Measurements from ENCODE around the gene NAPB. TPM values are rescaled to one million over a fixed set of nuclear protein-coding genes. Genes with fewer than 3 reads are reported as not detected.

The NAPB gene
- total RNA-seq, 2 experiments from 2014 or later: 15.6 to 18.7 TPM

- CTCF ChIA-PET: no interaction called here
- Mint-ChIP-seq H3K4me1 (ENCODE audit: low read depth) (peaks cover 53% of the 10 kb centered on the region), H3K4me3 (no peak overlapping the region), H3K36me3 (ENCODE audit: low read depth) (peaks cover 58% of the 10 kb centered on the region), H3K9me3 (ENCODE audit: insufficient read depth) (no peaks in the 10 kb centered on the region), H3K27me3 (ENCODE audit: low read depth) (no peaks in the 10 kb centered on the region), H3K27ac (peak overlapping the region; percentile 69)
- DNase-seq (no peak), ATAC-seq (no peak)
- POLR2A ChIA-PET: interaction anchor here (0.6 to 1.1 kb wide), 2 partner anchors 16 to 29 kb away, joined by 3 to 4 read pairs; no protein-coding TSS in a partner anchor
Observed at GRCh38 chr20:23365390-23366165, 55.7 kb downstream of the NAPB start.

- POLR2A ChIA-PET: interaction anchor here (1.6 kb wide), 1 partner anchor 13 kb away, joined by 7 read pairs; the partner anchor contains the start of gene NXT1
- CTCF ChIA-PET: no interaction called here
- ATAC-seq: no peak
- Mint-ChIP-seq H3K4me3 (peak overlapping the region; percentile 96), H3K4me1 (ENCODE audit: low read depth) (peaks cover 69% of the 10 kb centered on the region), H3K27me3 (ENCODE audit: low read depth) (no peaks in the 10 kb centered on the region), H3K27ac (peak overlapping the region; percentile 98), H3K36me3 (ENCODE audit: low read depth) (peaks cover 39% of the 10 kb centered on the region), H3K9me3 (ENCODE audit: insufficient read depth) (no peaks in the 10 kb centered on the region)
- no peak for DNase-seq
Observed at GRCh38 chr20:23363257-23363649, 58.0 kb downstream of the NAPB start.

GRCh38 chr20:23362392-23363256, 58.7 kb downstream of the NAPB start:
- ATAC-seq (no peak), DNase-seq (peak; percentile 53)
- ChIA-PET CTCF (no interaction called here), POLR2A (interaction anchor here (1.6 kb wide), 1 partner anchor 12 kb away, joined by 7 read pairs; the partner anchor contains the start of gene NXT1)
- peaks cover 67% of the 10 kb centered on the region for H3K4me1 Mint-ChIP-seq (ENCODE audit: low read depth)
- no peaks in the 10 kb centered on the region for H3K27me3 Mint-ChIP-seq (ENCODE audit: low read depth)
- peak overlapping the region; percentile 98 for H3K27ac Mint-ChIP-seq
- peaks cover 38% of the 10 kb centered on the region for H3K36me3 Mint-ChIP-seq (ENCODE audit: low read depth)
- no peaks in the 10 kb centered on the region for H3K9me3 Mint-ChIP-seq (ENCODE audit: insufficient read depth)
- peak overlapping the region; percentile 96 for H3K4me3 Mint-ChIP-seq

- peak within 1 kb of the TSS; percentile 96 for H3K4me3 Mint-ChIP-seq
- ATAC-seq: peak; percentile 84
- no peaks in the 10 kb centered on the region for H3K27me3 Mint-ChIP-seq (ENCODE audit: low read depth)
- ChIA-PET POLR2A (interaction anchor here (1.1 to 1.7 kb wide), 4 partner anchors 9 to 59 kb away, joined by 3 to 19 read pairs (median 4); partner anchors contain the start of genes NAPB and NXT1), CTCF (interaction anchor here (1.1 to 1.7 kb wide), 2 partner anchors 12 to 60 kb away, joined by 7 read pairs; partner anchors contain the start of gene NAPB)
- peak; percentile 98 for DNase-seq
- peaks cover 63% of the 10 kb centered on the region for H3K4me1 Mint-ChIP-seq (ENCODE audit: low read depth)
- no peaks in the 10 kb centered on the region for H3K9me3 Mint-ChIP-seq (ENCODE audit: insufficient read depth)
- peak within 1 kb of the TSS; percentile 98 for H3K27ac Mint-ChIP-seq
- peaks cover 33% of the 10 kb centered on the region for H3K36me3 Mint-ChIP-seq (ENCODE audit: low read depth)
Observed at GRCh38 chr20:23361476-23362391, 59.6 kb downstream of the NAPB start, which contains the start of gene GZF1. Gene GZF1, plus strand, starts transcription at chr20:23362182. Its CDS starts 2,202 bp downstream, at chr20:23364384.

DNA sequence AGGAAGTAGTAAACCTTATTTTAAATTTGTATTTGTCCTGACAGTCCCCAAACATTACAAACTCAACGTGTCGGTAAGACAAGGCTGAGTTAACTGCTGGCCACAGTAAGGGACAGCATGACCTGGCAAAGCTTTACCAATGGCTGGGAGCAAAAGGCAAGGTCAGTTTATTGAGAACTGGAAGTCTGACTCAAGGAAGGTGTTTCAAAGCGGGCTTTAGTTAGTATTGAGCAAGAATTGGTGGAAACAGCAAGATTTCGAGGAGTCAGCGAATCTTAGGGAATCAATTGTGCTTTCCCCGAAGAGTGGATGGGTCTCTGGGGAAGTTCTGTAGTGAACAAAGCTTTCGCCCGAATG, 60.2 kb downstream of the NAPB start:
- Mint-ChIP-seq H3K36me3 (ENCODE audit: low read depth) (peaks cover 28% of the 10 kb centered on the region), H3K27ac (peak overlapping the region; percentile 94), H3K4me1 (ENCODE audit: low read depth) (peaks cover 59% of the 10 kb centered on the region), H3K9me3 (ENCODE audit: insufficient read depth) (no peaks in the 10 kb centered on the region), H3K4me3 (peak overlapping the region; percentile 75), H3K27me3 (ENCODE audit: low read depth) (no peaks in the 10 kb centered on the region)
- ChIA-PET POLR2A (interaction anchor here (0.6 to 1.7 kb wide), 5 partner anchors 8 to 60 kb away, joined by 3 to 19 read pairs (median 4); partner anchors contain the start of genes NAPB and NXT1), CTCF (interaction anchor here (1.1 to 1.7 kb wide), 2 partner anchors 11 to 60 kb away, joined by 7 read pairs; partner anchors contain the start of gene NAPB)
- ATAC-seq: no peak
- DNase-seq: no peak

DNA sequence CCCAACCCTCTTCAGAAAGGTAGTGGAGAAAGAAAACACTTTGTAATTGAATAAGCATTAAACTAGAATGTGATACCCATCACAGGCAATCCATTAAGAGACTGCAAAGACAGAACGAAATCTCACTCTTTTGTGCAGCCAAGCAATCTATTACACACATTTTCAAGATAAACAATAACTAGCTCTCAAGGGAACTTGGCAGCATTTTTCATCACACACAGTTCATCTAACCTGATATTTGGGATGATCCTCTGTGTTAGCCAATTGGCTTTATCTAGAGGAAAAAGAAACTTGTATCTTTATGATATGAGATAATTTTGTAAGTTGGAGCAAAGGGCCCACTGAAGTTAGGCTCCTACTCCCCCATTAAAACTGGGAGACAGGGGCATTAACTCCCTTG, 60.8 kb downstream of the NAPB start:
- CTCF ChIA-PET: interaction anchor here (1.7 to 3.7 kb wide), 2 partner anchors 11 to 61 kb away, joined by 7 to 22 read pairs; partner anchors contain the start of gene NAPB
- POLR2A ChIA-PET: interaction anchor here (0.6 to 1.7 kb wide), 5 partner anchors 8 to 60 kb away, joined by 3 to 19 read pairs (median 4); partner anchors contain the start of genes NAPB and NXT1
- no peaks in the 10 kb centered on the region for H3K27me3 Mint-ChIP-seq (ENCODE audit: low read depth)
- DNase-seq (no peak), ATAC-seq (no peak)
- H3K4me3 Mint-ChIP-seq: peak overlapping the region; percentile 75
- H3K27ac Mint-ChIP-seq: peak overlapping the region; percentile 94
- peaks cover 30% of the 10 kb centered on the region for H3K36me3 Mint-ChIP-seq (ENCODE audit: low read depth)
- no peaks in the 10 kb centered on the region for H3K9me3 Mint-ChIP-seq (ENCODE audit: insufficient read depth)
- H3K4me1 Mint-ChIP-seq (ENCODE audit: low read depth): peaks cover 61% of the 10 kb centered on the region

DNA sequence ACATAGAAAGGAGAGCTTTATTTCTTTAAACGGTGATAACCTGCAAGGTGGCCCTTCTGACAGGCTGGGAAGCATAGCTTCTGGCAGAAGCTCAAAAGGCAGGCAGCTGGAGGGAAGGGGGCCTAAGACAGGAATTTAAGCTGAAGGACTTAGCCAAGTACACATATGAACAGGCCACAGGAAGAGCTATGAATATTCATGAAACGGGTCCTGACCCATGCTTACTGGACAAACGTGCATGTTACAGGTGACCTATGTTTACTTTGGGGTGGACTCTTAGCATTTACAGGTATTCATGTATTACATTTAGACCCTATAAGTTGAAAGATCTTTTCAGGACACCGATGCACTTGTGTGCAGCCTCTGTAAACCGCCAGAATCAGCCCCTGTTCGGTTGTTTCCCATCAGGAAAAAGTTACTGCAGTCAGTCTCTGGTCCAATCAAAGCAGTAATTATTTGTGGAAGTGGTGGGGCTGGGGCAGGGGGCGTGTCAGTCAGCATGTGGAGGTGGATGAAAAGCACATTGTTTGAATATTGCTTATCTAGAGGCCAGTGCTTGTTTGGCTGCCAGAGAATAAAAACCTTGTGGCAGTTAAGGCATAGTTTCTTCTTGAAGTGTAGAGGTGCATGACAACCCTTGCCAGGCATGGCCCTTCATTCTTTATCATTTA, 62.2 kb downstream of the NAPB start:
- DNase-seq: no peak
- Mint-ChIP-seq H3K27me3 (ENCODE audit: low read depth) (no peaks in the 10 kb centered on the region), H3K4me3 (no peak overlapping the region), H3K36me3 (ENCODE audit: low read depth) (peaks cover 28% of the 10 kb centered on the region), H3K4me1 (ENCODE audit: low read depth) (peaks cover 48% of the 10 kb centered on the region), H3K9me3 (ENCODE audit: insufficient read depth) (no peaks in the 10 kb centered on the region), H3K27ac (peak overlapping the region; percentile 30)
- ChIA-PET CTCF (interaction anchor here (0.7 to 3.7 kb wide), 8 partner anchors 9 to 88 kb away, joined by 3 to 26 read pairs (median 4); partner anchors contain the start of genes NAPB and NXT1), POLR2A (interaction anchor here (0.6 to 2.6 kb wide), 4 partner anchors 9 to 1627 kb away, joined by 4 to 26 read pairs (median 8); partner anchors contain the start of genes NAPB and NXT1)
- ATAC-seq: no peak

- CTCF ChIA-PET: interaction anchor here (0.7 to 3.7 kb wide), 11 partner anchors 9 to 91 kb away, joined by 3 to 26 read pairs (median 3); partner anchors contain the start of genes NAPB and NXT1
- no peaks in the 10 kb centered on the region for H3K9me3 Mint-ChIP-seq (ENCODE audit: insufficient read depth)
- H3K27ac Mint-ChIP-seq: peak overlapping the region; percentile 98
- no peaks in the 10 kb centered on the region for H3K27me3 Mint-ChIP-seq (ENCODE audit: low read depth)
- H3K4me3 Mint-ChIP-seq: peak overlapping the region; percentile 71
- POLR2A ChIA-PET: interaction anchor here (0.6 to 2.6 kb wide), 4 partner anchors 8 to 1627 kb away, joined by 3 to 26 read pairs (median 8); partner anchors contain the start of genes NAPB and NXT1
- H3K36me3 Mint-ChIP-seq (ENCODE audit: low read depth): peaks cover 29% of the 10 kb centered on the region
- no peak for ATAC-seq
- no peak for DNase-seq
- peaks cover 46% of the 10 kb centered on the region for H3K4me1 Mint-ChIP-seq (ENCODE audit: low read depth)
Observed at GRCh38 chr20:23358563-23358906, 62.8 kb downstream of the NAPB start.

DNA sequence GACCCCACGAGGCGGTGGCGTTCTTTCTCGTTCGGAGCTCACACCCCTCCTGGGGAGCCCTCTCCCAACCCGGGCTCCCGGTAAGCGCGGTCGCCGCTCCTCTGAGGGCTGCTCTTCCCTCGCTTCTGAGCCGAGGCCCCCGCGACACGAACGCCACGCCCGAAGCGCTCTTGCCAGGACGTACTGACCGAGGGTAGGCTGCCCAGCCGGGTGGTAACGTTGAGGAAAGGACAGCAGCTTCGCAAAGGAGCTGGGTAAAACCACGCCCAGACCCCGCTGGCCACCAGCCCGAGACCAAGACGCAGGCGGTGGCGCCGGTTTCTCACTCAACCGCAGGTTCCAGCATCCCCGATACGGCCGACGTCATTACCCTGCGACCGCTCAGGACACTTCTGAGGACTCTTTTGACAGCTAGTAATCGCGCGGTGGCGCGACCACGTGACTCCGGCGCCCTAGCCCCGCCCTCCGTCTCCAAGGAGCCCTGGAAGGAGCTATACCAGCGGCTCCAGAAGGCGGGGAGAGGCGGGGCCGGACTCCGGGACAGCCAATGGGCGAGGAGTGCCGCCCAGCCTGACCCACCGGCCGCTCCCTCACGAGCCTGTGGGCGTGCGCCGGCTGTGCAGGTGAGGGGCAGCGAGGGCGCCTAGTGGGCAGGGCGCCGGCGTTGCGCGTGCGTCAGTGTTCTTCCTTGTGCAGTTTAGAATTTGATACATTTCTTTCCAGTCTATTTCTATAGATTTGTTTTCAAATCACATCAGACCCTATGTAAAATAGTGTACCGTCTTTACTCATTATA, 63.3 kb downstream of the NAPB start:
- ChIA-PET CTCF (interaction anchor here (0.7 to 3.7 kb wide), 11 partner anchors 8 to 91 kb away, joined by 3 to 26 read pairs (median 3); partner anchors contain the start of genes NAPB and NXT1), POLR2A (interaction anchor here (0.6 to 2.6 kb wide), 4 partner anchors 7 to 63 kb away, joined by 3 to 26 read pairs (median 7); partner anchors contain the start of genes NAPB and NXT1)
- H3K4me1 Mint-ChIP-seq (ENCODE audit: low read depth): peaks cover 40% of the 10 kb centered on the region
- no peaks in the 10 kb centered on the region for H3K9me3 Mint-ChIP-seq (ENCODE audit: insufficient read depth)
- peak overlapping the region; percentile 92 for H3K4me3 Mint-ChIP-seq
- H3K27ac Mint-ChIP-seq: peak overlapping the region; percentile 98
- H3K36me3 Mint-ChIP-seq (ENCODE audit: low read depth): peaks cover 27% of the 10 kb centered on the region
- no peaks in the 10 kb centered on the region for H3K27me3 Mint-ChIP-seq (ENCODE audit: low read depth)
- ATAC-seq (peak; percentile 83), DNase-seq (peak; percentile 100)
